GM19035 (cell line): ENCODE measurements around the gene RAP1GAP.
"Not testable (repeated sequence)": the region's sequence is repeated elsewhere in the genome, so short reads cannot be mapped to it uniquely, and the experiment has no call there.

ENCODE experiments used
- ATAC-seq: cut with Tn5 transposase; IDR thresholded peaks from one replicate; pipeline ENCODE4 v1.9.1; 2021; ENCODE audit not compliant: unreplicated experiment

The RAP1GAP gene

GRCh38 chr1:21680381-21680780, 11.2 kb upstream of the RAP1GAP start:
- ATAC-seq: no peak

GRCh38 chr1:21677168-21677567, 8.0 kb upstream of the RAP1GAP start:
- ATAC-seq: no peak

- no peak for ATAC-seq
Measured at GRCh38 chr1:21674957-21675356, 5.8 kb upstream of the RAP1GAP start.

GRCh38 chr1:21673853-21674252, 4.7 kb upstream of the RAP1GAP start:
- ATAC-seq: not testable (repeated sequence)

- no peak for ATAC-seq
Measured at GRCh38 chr1:21673277-21673780, 4.2 kb upstream of the RAP1GAP start.

DNA sequence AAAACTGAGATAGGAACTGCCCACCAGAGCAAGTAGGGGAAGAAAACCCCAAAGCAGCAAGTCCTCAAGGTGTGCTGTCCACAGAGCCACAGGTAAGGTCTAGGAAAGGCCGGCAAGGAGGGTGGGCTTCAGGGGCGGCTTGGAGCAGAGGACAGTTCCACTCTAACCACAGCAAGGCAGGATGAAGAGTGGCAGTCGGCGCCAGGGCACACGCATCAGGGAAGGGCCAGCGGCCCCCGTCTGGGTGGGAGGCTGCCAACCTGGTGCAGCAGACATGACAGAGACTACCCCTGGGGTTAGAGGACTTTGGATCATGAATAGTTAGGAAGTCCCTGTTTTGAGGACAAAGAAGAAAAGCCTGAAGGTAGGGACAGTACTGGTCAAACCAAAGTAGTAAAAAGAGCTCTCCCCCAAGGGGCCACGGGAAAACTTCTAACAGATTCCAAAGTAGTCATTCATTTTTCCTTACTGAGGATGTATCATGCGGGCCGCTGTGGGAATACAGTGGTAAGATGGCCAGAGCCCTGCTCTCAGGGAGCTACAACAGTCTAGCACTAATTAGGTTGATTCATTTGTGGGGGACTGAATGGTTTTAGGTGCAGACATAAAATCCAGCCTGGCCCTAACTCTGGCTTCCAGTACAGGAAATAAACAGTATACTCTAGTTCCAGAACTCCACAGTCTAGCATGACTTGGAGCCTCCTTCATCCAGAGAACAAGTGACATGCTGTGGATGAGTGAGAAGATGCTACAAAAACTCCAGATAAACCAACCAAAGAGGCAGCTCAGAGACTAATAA, 3.5 kb upstream of the RAP1GAP start:
- no peak for ATAC-seq

- ATAC-seq: no peak
Measured at GRCh38 chr1:21671915-21672314, 2.8 kb upstream of the RAP1GAP start.

GRCh38 chr1:21670956-21671902, 2.1 kb upstream of the RAP1GAP start:
- no peak for ATAC-seq

- no peak for ATAC-seq
Measured at GRCh38 chr1:21670059-21670881, 1.1 kb upstream of the RAP1GAP start.

- no peak for ATAC-seq
Measured at GRCh38 chr1:21668951-21669257, 253 bp downstream of the RAP1GAP start.

DNA sequence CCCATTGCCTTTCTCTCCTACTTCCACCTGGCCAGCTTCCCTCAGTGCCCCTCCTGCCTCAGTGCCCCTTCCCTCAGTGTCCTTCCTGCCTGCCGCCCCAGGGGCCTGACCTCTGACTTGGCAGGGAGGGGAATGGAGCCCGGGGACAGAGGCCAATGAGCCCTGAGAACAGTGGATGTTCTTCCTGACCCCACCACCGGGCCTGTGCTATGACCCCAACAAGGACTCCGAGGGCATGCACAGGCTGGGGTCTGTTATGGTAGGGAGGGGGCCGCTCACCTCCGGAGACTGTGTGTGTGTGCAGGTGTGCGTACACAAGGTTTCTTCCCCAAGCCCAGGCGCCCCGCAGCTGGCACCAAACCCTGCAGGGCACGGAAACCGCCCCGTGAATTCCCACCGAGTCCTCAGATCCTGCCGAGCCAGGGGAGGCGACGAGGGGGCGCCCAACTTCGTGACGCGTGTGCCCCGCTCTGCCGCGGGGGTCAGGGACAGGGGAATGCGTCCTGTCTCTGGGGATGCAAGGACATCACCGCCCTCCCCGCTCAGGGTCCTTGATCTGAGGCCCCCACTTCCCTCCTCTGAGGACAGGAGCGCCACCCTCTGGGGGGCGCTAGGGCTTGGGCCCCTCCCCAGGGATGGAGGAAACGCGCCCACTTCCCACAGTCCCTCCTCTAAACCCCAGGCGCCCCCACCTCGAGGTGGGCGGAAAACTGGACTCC, 766 bp downstream of the RAP1GAP start:
- no peak for ATAC-seq

DNA sequence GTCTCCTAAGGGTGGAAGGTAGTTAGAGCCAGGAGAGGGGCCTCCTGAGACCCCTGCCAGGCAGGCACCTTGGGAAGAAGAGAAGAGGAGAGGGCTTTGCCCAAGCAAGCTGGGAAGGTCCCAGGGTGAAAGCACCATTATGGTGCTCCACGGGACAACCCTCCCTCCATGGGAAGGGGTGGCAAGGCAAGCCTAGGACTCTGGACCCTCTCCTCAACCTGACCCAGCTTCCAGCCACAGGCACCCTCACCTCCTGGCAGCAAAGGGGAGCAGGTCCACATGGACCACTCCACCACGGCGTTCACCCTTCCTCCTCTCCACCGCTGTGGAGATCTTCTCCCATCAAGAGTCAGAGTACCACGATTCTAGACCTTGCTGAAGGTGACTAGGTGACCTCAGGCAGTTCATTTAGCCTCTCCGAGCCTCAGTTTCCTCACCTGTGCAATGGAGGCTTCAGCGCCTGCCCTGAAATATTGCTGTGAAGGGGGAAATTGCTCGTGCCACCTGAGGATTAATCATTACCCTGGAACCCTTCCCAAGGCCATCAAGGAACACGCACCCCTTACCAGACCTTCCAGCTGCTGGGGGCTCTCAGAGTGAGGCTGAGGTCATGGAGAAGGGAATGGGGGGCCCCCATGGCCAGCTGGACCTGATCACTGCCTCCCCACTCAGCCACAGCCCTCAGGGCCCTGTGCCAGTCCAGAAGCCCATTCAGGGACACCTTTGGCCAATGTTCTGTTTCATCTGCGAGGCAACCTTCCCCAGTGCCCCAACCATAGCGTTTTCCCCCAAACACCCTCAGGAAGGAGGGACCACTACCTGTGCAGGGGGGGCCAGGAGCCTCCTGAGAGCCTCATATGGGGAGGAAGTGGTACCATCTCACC, 1.6 kb downstream of the RAP1GAP start:
- no peak for ATAC-seq

DNA sequence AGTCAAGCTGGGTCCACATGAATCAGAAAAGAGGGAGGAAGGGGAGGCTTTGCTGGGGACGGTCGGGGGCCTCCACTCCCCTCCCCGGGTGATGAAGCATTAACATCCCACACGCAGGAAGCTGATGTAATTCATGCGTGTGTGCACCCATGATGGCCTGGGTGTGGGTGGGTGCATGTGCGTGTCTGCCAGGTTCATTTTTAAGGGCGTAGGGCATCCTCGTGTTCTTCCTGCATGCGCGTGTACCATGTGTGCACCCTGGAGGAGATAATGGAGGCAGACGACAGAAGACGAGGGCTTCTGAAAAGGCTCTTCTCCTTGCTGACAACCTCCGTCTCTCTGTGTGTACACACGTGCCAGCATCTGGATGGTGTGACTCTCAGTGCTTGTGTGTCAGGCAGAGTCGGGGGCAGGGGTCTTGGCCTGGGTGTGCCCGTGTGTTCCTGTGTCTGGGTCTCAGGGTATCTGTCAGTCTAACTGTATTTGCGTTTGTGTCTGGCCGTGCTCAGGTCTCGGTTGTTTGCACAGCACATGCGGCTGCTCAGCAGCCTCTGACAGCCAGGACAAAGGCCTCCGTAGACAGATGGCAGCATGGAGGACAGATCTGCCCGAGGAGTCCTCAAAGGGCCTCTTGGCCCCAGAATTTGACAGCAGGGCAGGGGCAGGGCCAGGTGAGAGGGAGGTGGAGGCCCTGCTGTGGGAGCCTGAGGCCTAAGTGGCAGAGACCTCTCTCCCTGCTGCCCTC, 2.4 kb downstream of the RAP1GAP start:
- ATAC-seq: no peak

DNA sequence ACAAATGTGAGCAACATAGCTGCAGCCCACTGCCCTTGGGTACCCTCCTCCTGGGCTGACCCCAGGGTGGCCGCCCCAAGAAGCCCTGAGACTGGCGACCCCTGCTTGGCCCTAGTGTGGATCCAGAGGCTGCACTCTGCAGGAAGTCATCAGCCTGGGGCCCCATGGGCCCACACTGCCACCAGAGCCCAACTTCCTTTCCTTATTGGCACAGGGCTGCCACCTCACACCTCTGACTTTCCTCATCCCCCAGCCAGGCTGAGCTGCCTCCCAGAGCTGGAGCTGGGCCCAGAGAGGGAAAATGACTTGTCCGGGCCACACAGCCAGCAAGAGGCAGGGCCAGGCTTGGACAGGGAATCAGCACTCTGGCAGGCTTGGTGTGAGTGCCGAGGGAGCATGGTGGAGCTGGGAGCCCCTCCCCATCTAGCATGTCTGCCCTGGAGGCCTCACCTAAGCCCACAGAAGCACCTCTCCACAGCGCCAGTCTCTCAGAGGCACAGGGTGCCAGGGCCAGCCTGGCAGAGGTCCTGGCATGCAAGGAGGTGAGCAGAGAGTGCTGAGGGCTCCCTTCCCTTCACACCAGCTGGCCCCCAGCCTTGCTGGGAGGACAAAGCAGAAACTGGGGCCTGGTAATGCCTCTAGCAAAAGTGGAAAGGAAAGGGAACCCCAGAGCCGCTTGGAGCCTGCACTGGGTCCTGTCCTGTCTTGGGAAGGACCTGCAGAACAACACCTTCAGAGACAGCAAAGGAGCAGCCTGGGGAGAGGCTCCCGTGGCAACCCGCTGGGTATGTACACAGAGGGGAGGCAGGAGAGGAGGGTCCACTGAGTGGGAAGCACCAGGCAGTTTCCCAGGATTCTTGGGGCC, 3.2 kb downstream of the RAP1GAP start:
- no peak for ATAC-seq

- ATAC-seq: no peak
Measured at GRCh38 chr1:21664806-21665588, 4.2 kb downstream of the RAP1GAP start.

- no peak for ATAC-seq
Measured at GRCh38 chr1:21663951-21664805, 5.0 kb downstream of the RAP1GAP start.
